ENCODE data around the gene SEMA5A.

DNA sequence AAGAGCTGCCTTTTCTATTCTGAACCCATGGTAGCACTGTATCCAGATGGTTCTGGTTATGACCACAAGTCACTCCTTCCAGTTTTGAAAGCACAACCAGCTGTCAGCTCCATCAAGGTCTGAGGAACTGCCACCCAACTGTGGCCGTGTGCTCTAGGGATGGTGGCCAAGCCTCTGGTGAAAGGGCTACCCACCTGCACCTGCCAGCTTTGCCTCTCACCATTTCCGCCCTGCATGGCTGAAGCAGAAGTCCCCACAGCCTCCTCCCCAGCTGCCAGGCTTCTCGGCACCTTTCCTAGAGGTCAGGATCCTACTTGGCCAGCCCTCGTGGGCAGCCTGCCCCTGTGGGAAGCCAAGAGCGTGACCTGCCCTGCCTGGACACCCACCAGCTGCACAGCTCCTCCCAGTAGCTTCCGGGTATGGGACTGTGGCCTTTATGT, 16.8 kb downstream of the SEMA5A start:
- TF ChIP-seq, protein P1, sequence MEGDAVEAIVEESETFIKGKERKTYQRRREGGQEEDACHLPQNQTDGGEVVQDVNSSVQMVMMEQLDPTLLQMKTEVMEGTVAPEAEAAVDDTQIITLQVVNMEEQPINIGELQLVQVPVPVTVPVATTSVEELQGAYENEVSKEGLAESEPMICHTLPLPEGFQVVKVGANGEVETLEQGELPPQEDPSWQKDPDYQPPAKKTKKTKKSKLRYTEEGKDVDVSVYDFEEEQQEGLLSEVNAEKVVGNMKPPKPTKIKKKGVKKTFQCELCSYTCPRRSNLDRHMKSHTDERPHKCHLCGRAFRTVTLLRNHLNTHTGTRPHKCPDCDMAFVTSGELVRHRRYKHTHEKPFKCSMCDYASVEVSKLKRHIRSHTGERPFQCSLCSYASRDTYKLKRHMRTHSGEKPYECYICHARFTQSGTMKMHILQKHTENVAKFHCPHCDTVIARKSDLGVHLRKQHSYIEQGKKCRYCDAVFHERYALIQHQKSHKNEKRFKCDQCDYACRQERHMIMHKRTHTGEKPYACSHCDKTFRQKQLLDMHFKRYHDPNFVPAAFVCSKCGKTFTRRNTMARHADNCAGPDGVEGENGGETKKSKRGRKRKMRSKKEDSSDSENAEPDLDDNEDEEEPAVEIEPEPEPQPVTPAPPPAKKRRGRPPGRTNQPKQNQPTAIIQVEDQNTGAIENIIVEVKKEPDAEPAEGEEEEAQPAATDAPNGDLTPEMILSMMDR (IDR thresholded peaks at IDR 0.05) = no peak
- TF ChIP-seq ELF1 (IDR thresholded peaks at IDR 0.05) = no peak
